ENCODE measurements around the gene RAP1GAP.

Gene RAP1GAP

GRCh38 chr1:21628798-21629393 is 40.3 kb downstream of the RAP1GAP start:
- no peak for DNase-seq (ENCODE audit: low read depth in 2 of 2, low spot score in 1 of 2)

DNA sequence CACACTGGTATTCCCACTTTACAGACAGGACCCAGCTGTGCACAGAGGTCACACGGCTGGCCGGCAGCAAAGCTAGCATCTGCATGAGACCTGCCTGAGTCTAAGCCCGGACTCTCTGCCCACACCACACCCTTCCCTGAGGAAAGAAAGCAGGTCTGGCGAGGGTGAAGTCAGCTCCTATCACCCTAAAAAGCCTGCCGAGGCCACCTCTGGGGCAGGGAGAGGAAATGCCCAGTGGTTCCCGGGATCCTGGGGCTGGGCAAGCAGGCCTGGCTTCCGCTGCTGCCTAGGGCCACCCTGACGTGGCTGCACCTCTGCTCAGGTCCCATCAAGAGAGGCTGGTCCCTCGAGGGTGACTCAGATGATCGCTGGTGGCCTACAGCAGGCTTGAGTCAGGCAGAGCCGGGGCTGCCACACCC is 42.2 kb downstream of the RAP1GAP start:
- no peak for DNase-seq (ENCODE audit: low read depth in 2 of 2, low spot score in 1 of 2)

DNA sequence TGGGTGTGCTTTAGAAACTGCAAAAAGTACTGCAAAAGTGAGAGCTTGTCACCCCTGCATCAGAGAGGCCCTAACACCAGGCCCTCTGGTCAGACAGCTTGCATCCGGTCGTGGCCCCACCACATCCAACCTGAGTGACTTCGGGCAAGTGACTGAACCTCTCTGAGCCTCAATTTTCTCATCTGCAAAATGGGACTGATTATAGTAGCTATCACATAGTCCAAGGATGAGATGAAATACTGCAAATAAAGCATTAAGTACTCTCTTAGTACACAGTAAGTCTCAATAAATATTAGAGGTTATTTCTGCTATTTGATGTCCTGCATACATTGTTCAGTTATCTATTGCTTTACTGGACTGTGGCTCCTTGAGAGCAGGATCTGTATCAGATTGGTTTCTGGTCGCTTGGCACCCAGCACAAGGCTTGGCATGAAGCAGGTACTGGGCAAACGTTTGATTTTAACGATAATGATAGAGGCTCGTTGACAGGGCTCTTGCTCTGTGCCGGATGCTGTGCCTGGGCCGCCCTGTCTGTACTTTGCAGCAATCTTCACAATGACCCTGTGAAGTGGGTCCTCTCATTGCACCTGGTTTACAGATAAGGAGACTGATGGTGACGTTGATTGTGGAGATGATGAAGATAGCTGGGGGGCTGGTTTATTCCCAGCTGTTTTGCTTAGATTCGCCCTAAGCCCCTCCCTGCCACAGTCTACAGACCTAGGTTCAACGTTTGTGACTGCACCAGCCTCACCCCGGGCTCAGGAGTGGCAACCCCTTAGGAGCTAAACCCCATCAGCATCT is 43.6 kb downstream of the RAP1GAP start:
- no peak for DNase-seq (ENCODE audit: low read depth in 2 of 2, low spot score in 1 of 2)

- DNase-seq (ENCODE audit: low read depth in 2 of 2, low spot score in 1 of 2) = no peak
Measured at GRCh38 chr1:21624571-21625389, 44.4 kb downstream of the RAP1GAP start.

- no peak for DNase-seq (ENCODE audit: low read depth in 2 of 2, low spot score in 1 of 2)
Measured at GRCh38 chr1:21623410-21623961, 45.7 kb downstream of the RAP1GAP start.

GRCh38 chr1:21622466-21623315 is 46.5 kb downstream of the RAP1GAP start:
- peak in 1 of 2 donors; percentile 10 for DNase-seq (ENCODE audit: low read depth in 2 of 2, low spot score in 1 of 2)

DNA sequence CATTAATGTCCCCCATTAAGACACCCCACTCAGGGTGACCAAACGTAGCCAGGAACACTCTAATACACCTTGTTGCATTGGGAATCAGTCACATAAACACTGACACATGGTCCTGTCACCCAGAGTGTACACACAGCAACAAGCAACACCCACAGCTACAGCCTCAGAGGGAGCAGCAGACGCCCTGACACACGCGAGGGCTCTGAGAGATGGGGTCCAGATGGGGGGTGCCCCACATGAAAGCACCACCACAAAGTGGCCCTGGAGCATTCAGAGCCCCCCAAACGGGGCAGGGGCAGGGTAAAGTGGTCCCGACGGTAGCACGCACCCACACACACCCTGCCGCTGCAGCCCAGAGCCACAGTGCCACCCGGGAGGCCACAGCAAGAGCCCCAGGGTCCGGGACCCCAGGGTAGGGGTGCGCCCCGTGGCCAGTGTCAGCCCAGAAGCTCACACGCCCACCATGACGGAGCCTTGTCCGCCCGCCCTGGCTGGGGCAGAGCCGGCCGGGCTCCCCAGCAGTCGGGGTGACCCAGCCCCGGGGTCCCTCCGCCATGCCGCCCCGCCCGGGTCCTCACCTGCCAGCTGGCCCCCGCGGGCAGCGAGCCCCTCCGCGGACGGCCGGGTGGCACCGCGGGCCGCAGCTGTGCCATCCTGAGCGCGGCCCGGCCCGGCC is 47.3 kb downstream of the RAP1GAP start:
- no peak for DNase-seq (ENCODE audit: low read depth in 2 of 2, low spot score in 1 of 2)

DNA sequence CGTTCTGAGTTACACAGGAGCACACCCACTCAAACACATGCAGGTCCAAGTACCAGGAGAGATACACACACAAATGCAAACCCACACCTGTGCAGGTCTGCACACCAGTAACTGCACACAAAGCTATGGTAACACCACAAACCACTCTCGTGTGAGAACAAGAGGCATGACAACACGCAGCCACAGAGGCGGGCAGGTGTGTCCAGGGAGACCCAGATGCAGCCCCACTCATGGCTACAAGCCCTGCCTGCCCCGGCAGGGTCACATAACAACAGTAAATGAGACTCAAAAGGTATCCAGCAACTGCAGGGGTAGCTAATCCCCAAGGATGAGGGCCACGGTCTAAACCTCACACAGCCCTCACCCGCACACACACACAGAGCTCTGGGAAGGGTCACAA is 48.1 kb downstream of the RAP1GAP start:
- DNase-seq (ENCODE audit: low read depth in 2 of 2, low spot score in 1 of 2) = no peak

DNA sequence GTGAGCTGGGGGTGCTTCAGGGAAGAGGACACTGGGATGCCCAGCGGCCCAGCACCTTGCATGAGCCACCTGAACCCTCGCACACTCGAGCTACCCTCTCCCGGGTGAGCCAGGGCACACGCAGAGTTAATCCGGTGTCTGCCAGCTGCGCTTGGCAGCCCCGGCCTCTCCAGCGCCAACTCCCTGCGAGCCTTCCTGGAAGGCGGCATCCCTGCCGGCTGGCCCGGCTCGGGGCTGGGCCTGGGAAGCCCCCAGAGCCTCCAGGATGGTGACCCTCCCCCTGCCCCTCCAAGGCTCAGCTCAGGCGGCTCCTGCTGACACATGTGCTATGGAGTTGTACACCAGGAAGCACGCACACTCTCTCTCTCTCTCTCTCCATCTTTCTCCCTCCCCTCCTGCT is 48.7 kb downstream of the RAP1GAP start:
- no peak for DNase-seq (ENCODE audit: low read depth in 2 of 2, low spot score in 1 of 2)

DNA sequence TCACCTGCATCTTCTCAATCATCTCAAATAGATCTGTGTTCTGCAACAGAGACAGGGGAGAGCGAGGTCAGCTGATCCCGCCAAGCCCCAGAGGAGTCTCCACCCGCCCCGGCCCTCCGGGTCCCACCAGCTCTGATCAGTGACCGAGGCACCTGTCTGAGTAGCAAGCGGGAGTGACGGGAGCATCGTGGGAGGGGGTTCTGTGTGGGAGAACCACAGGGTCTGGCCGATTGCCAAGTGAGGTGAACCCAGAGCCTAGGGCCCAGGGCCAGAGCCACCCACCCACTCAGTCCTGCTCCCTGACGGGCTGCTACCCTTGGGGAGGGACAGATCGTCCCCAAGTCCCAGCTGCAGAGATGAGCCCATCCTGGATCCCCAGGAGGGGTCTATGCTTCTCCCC is 49.1 kb downstream of the RAP1GAP start:
- DNase-seq (ENCODE audit: low read depth in 2 of 2, low spot score in 1 of 2) = no peak

- no peak for DNase-seq (ENCODE audit: low read depth in 2 of 2, low spot score in 1 of 2)
Measured at GRCh38 chr1:21619375-21619947, 49.7 kb downstream of the RAP1GAP start.

GRCh38 chr1:21618561-21619374 is 50.4 kb downstream of the RAP1GAP start:
- no peak for DNase-seq (ENCODE audit: low read depth in 2 of 2, low spot score in 1 of 2)

GRCh38 chr1:21618059-21618458 is 51.1 kb downstream of the RAP1GAP start:
- DNase-seq (ENCODE audit: low read depth in 2 of 2, low spot score in 1 of 2) = no peak

- DNase-seq (ENCODE audit: low read depth in 2 of 2, low spot score in 1 of 2) = no peak
Measured at GRCh38 chr1:21617126-21617738, 51.9 kb downstream of the RAP1GAP start.

DNA sequence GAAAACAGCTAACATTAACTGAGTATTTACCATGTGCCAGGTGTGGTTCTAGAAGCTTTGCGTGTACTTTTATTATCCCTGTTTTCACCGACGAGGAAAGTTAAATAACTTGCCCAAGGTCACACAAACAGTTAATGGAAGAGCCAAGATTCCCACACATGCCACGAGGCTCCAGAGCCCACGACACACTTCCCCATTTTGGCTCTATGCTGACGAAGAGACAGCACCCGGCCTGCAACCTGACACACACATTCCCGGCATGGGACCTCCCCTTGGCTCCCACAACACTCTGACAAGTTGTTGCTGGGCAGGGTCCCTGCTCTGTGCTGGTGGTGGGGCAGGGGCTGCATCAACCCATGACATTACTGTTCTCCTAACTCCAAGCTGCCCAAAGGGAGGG is 52.8 kb downstream of the RAP1GAP start:
- DNase-seq (ENCODE audit: low read depth in 2 of 2, low spot score in 1 of 2) = no peak

- no peak for DNase-seq (ENCODE audit: low read depth in 2 of 2, low spot score in 1 of 2)
Measured at GRCh38 chr1:21614419-21615115, 54.6 kb downstream of the RAP1GAP start.

- DNase-seq (ENCODE audit: low read depth in 2 of 2, low spot score in 1 of 2) = no peak
Measured at GRCh38 chr1:21613072-21613867, 55.9 kb downstream of the RAP1GAP start.

All from stimulated activated CD8-positive, alpha-beta memory T cell treated with anti-CD3 and anti-CD28 coated beads, Interleukin-4, amount 100 ng/mL, for 1 hour (primary cell).